HEK293 (cell line): ENCODE results near the gene LRP1B.
A peak's percentile ranks its signal among the peaks of the same experiment; 100 is the strongest.

Experiments
- CTCF ChIA-PET: fragments of 350-600 bp; formaldehyde crosslinking; extraction: SDS; loops from one replicate; lab custom pipeline; 2021; ENCODE audit warnings: antibody characterized with exemption; lab: Yijun Ruan, JAX
- POLR2A ChIA-PET: fragments of 300-600 bp; formaldehyde crosslinking; extraction: SDS; loops from one replicate; lab custom pipeline; 2020; ENCODE audit warnings: antibody characterized with exemption, inconsistent platforms; lab: Yijun Ruan, JAX
- H3K27ac ChIP-seq: fragments of 200-500 bp; sonication (Bioruptor generic); 2 replicates; pipeline ENCODE4 v1.5.1; 2014; ENCODE audit warnings: low read depth, low read length, control low read depth, inconsistent platforms; ENCODE audit errors: extremely low read depth
- H3K36me3 ChIP-seq, 2 experiments: fragments of 200-500 bp in 1 of 2; sonication (Bioruptor generic) in 1 of 2; 1 replicate in 1 of 2; 2 replicates in 1 of 2; pipeline ENCODE4 v1.5.1; 2014 to 2017; ENCODE audit warnings: inconsistent platforms in 2 of 2, low read length in 2 of 2; ENCODE audit not compliant: control insufficient read depth in 2 of 2, insufficient read depth in 1 of 2
- H3K4me1 ChIP-seq: fragments of 200-500 bp; sonication (Bioruptor generic); 2 replicates; pipeline ENCODE4 v1.5.1; 2014; ENCODE audit warnings: mild to moderate bottlenecking, low read length, inconsistent platforms; ENCODE audit not compliant: control insufficient read depth, insufficient read depth
- H3K4me3 ChIP-seq: 2 replicates; pipeline ENCODE4 v1.5.1; 2011; ENCODE audit warnings: low read depth, mild to moderate bottlenecking, control low read depth, low read length, moderate library complexity
- H3K9me3 ChIP-seq: fragments of 200-500 bp; sonication (Bioruptor generic); 2 replicates; pipeline ENCODE4 v1.5.1; 2014; ENCODE audit warnings: low read depth, low read length, inconsistent platforms; ENCODE audit not compliant: control insufficient read depth, insufficient read depth
- AEBP2 ChIP-seq: fragments of 450-650 bp; formaldehyde crosslinking; IDR thresholded peaks from 2 replicates; pipeline ENCODE4 v1.5.1; 2016; ENCODE audit warnings: missing biosample characterization, missing genetic modification characterization, borderline replicate concordance
- ATF2 ChIP-seq: fragments of 450-650 bp; formaldehyde crosslinking; IDR thresholded peaks from 2 replicates; pipeline ENCODE4 v1.5.1; 2016; ENCODE audit warnings: missing biosample characterization, missing genetic modification characterization, low read depth
- BCL11A ChIP-seq: fragments of 450-650 bp; formaldehyde crosslinking; IDR thresholded peaks from 2 replicates; pipeline ENCODE4 v1.5.1; 2016; ENCODE audit warnings: low read depth, missing biosample characterization, missing genetic modification characterization
- BCL6B ChIP-seq: fragments of 450-650 bp; formaldehyde crosslinking; IDR thresholded peaks from 2 replicates; pipeline ENCODE4 v1.5.1; 2017; ENCODE audit warnings: missing biosample characterization, missing genetic modification characterization
- OSR2 ChIP-seq: fragments of 450-650 bp; formaldehyde crosslinking; IDR thresholded peaks from 2 replicates; pipeline ENCODE4 v1.5.1; 2016; ENCODE audit warnings: missing biosample characterization, missing genetic modification characterization
- ZBTB1 ChIP-seq: fragments of 450-650 bp; formaldehyde crosslinking; IDR thresholded peaks from 2 replicates; pipeline ENCODE4 v1.5.1; 2016; ENCODE audit warnings: missing biosample characterization, missing genetic modification characterization
- ZBTB20 ChIP-seq: fragments of 450-650 bp; formaldehyde crosslinking; IDR thresholded peaks from 2 replicates; pipeline ENCODE4 v1.5.1; 2016; ENCODE audit warnings: missing biosample characterization, missing genetic modification characterization
- ZBTB21 ChIP-seq: fragments of 450-650 bp; formaldehyde crosslinking; IDR thresholded peaks from 2 replicates; pipeline ENCODE4 v1.5.1; 2017; ENCODE audit warnings: missing biosample characterization, missing genetic modification characterization
- ZBTB49 ChIP-seq: fragments of 450-650 bp; formaldehyde crosslinking; IDR thresholded peaks from 2 replicates; pipeline ENCODE4 v1.5.1; 2016; ENCODE audit warnings: missing biosample characterization, missing genetic modification characterization, low read depth
- ZFHX2 ChIP-seq: fragments of 450-650 bp; formaldehyde crosslinking; conservative IDR thresholded peaks from 2 replicates; pipeline ENCODE4 v1.5.1; 2016; ENCODE audit warnings: missing biosample characterization, missing genetic modification characterization
- ZNF132 ChIP-seq: fragments of 450-650 bp; formaldehyde crosslinking; IDR thresholded peaks from 2 replicates; pipeline ENCODE4 v1.5.1; 2017; ENCODE audit warnings: missing biosample characterization, missing genetic modification characterization, borderline replicate concordance
- ZNF175 ChIP-seq: fragments of 450-650 bp; formaldehyde crosslinking; IDR thresholded peaks from 2 replicates; pipeline ENCODE4 v1.5.1; 2016; ENCODE audit warnings: missing biosample characterization, missing genetic modification characterization
- ZNF211 ChIP-seq: fragments of 450-650 bp; formaldehyde crosslinking; IDR thresholded peaks from 2 replicates; pipeline ENCODE4 v1.5.1; 2016; ENCODE audit warnings: low read depth, missing biosample characterization, missing genetic modification characterization
- ZNF350 ChIP-seq: fragments of 450-650 bp; formaldehyde crosslinking; IDR thresholded peaks from 2 replicates; pipeline ENCODE4 v1.5.0; 2017; ENCODE audit warnings: missing biosample characterization, mild to moderate bottlenecking, missing genetic modification characterization
- ZNF37A ChIP-seq: fragments of 450-650 bp; IDR thresholded peaks from 2 replicates; pipeline ENCODE4 v1.5.1; 2018; ENCODE audit warnings: missing biosample characterization, missing genetic modification characterization
- ZNF391 ChIP-seq: fragments of 450-650 bp; formaldehyde crosslinking; IDR thresholded peaks from 2 replicates; pipeline ENCODE4 v1.5.1; 2016; ENCODE audit warnings: low read depth, missing biosample characterization, missing genetic modification characterization, borderline replicate concordance
- ZNF626 ChIP-seq: fragments of 450-650 bp; sonication (Bioruptor Pico); formaldehyde crosslinking; IDR thresholded peaks from 2 replicates; pipeline ENCODE4 v1.5.1; 2018; ENCODE audit warnings: missing biosample characterization, missing genetic modification characterization, inconsistent platforms
- ZNF747 ChIP-seq: fragments of 450-650 bp; formaldehyde crosslinking; IDR thresholded peaks from 2 replicates; pipeline ENCODE4 v1.5.1; 2016; ENCODE audit warnings: missing biosample characterization, missing genetic modification characterization
- ZNF76 ChIP-seq: fragments of 450-650 bp; formaldehyde crosslinking; IDR thresholded peaks from 2 replicates; pipeline ENCODE4; 2016; ENCODE audit warnings: low read depth, missing biosample characterization, missing genetic modification characterization, borderline replicate concordance
- ZNF776 ChIP-seq: fragments of 450-650 bp; formaldehyde crosslinking; IDR thresholded peaks from 2 replicates; pipeline ENCODE4 v1.5.0; 2017; ENCODE audit warnings: missing biosample characterization, missing genetic modification characterization, borderline replicate concordance
- ZXDB ChIP-seq: fragments of 450-650 bp; formaldehyde crosslinking; IDR thresholded peaks from 2 replicates; pipeline ENCODE4 v1.5.1; 2016; ENCODE audit warnings: missing biosample characterization, missing genetic modification characterization

The LRP1B gene

GRCh38 chr2:142097711-142098110, 33.1 kb downstream of the LRP1B start:
- no peaks in the 10 kb centered on the region for H3K36me3 ChIP-seq
- TF ChIP-seq BCL11A (tag by site-specific recombination) (no peak), ATF2 (peak; percentile 56), ZNF37A (tag by site-specific recombination) (no peak), ZBTB1 (no peak), OSR2 (tag by site-specific recombination) (no peak), ZNF76 (tag by site-specific recombination) (no peak), ZNF747 (tag by site-specific recombination) (no peak)
- TF ChIP-seq, all 188 proteins: peak for 1
- Histone ChIP-seq H3K27ac (no peak overlapping the region), H3K9me3 (no peaks in the 10 kb centered on the region), H3K4me3 (no peak overlapping the region), H3K4me1 (peaks cover 27% of the 10 kb centered on the region)
- CTCF ChIA-PET: interaction anchor here (0.6 kb wide), 1 partner anchor 1515 kb away, joined by 4 read pairs; no protein-coding TSS in a partner anchor
- POLR2A ChIA-PET: no interaction called here

- ChIA-PET CTCF (no interaction called here), POLR2A (no interaction called here)
Observed at GRCh38 chr2:142095647-142096046, 35.2 kb downstream of the LRP1B start.

More at GRCh38 chr2:142095647-142096046, 35.2 kb downstream of the LRP1B start:
- no peaks in the 10 kb centered on the region for H3K36me3 ChIP-seq
- no peak overlapping the region for H3K27ac ChIP-seq
- H3K4me3 ChIP-seq: no peak overlapping the region
- H3K9me3 ChIP-seq: no peaks in the 10 kb centered on the region; the same call in 1 of the 2 replicates
- peaks cover 22% of the 10 kb centered on the region for H3K4me1 ChIP-seq
- TF ChIP-seq BCL6B (tag by site-specific recombination): no peak
- no peak for TF ChIP-seq ZNF132 (tag by site-specific recombination)
- no peak for TF ChIP-seq ZNF391 (tag by site-specific recombination)
- no peak for TF ChIP-seq ZNF626 (tag by site-specific recombination)
- no peak for TF ChIP-seq ZXDB (tag by site-specific recombination)
- TF ChIP-seq AEBP2 (tag by site-specific recombination): no peak
- TF ChIP-seq ZFHX2: no peak
- TF ChIP-seq ZNF175 (tag by site-specific recombination): no peak
- no peak for TF ChIP-seq ZNF776 (tag by site-specific recombination)
- TF ChIP-seq ZBTB49 (tag by site-specific recombination): no peak
- no peak for TF ChIP-seq ZNF211 (tag by site-specific recombination)
- TF ChIP-seq ZBTB20 (tag by site-specific recombination): no peak
- no peak for TF ChIP-seq ZNF350 (tag by site-specific recombination)
- no peak for TF ChIP-seq ZBTB21 (tag by site-specific recombination)
